ENCODE data around the gene CDH1. TPM values are rescaled to one million over a fixed set of nuclear protein-coding genes. Genes with fewer than 3 reads are reported as not detected.

The CDH1 gene
- total RNA-seq, 3 donors from 2014 or later (not counting 1 experiment from before 2014, with no cell fraction given), result 0.50 TPM; not detected in 2

- H3K9me3 ChIP-seq (ENCODE audit: control insufficient read depth, insufficient read depth, low read length), result no peaks in the 10 kb centered on the region
- H3K4me3 Mint-ChIP-seq, result no peak overlapping the region
- no peak for DNase-seq
- no peaks in the 10 kb centered on the region for H3K4me1 Mint-ChIP-seq
- no peak overlapping the region for H3K27ac Mint-ChIP-seq
- H3K27ac ChIP-seq (ENCODE audit: low read length), result no peak overlapping the region
- no peaks in the 10 kb centered on the region for H3K27me3 Mint-ChIP-seq (ENCODE audit: low read depth in 2 of 2)
- H3K27me3 ChIP-seq (ENCODE audit: control insufficient read depth, insufficient read depth, low read length), result no peaks in the 10 kb centered on the region
- H3K36me3 Mint-ChIP-seq, result no peaks in the 10 kb centered on the region
- no peaks in the 10 kb centered on the region for H3K36me3 ChIP-seq (ENCODE audit: control insufficient read depth, insufficient read depth, low read length)
- H3K9me3 Mint-ChIP-seq, result no peaks in the 10 kb centered on the region
- intact Hi-C loops (cut with micrococcal nuclease), result no loop called here
- ATAC-seq, result no peak
- H3K4me1 ChIP-seq (ENCODE audit: control insufficient read depth, insufficient read depth, low read length), result no peaks in the 10 kb centered on the region
- WGBS (ENCODE audit: insufficient coverage), result 64% methylated on average over 20 of the region's 20 CpGs
- no peak for TF ChIP-seq CTCF (IDR thresholded peaks at IDR 0.05)
- H3K4me3 ChIP-seq (ENCODE audit: low read length), result no peak overlapping the region
These were observed 55.6 kb downstream of the CDH1 start for GRCh38 chr16:68792465-68793324.

GRCh38 chr16:68793401-68793857, 56.3 kb downstream of the CDH1 start:
- no peaks in the 10 kb centered on the region for H3K9me3 ChIP-seq (ENCODE audit: control insufficient read depth, insufficient read depth, low read length)
- intact Hi-C loops (cut with micrococcal nuclease), result no loop called here
- no peaks in the 10 kb centered on the region for H3K4me1 Mint-ChIP-seq
- DNase-seq, result no peak
- H3K27ac Mint-ChIP-seq, result no peak overlapping the region
- WGBS (ENCODE audit: insufficient coverage), result 84% methylated on average over 8 of the region's 8 CpGs
- H3K4me3 Mint-ChIP-seq, result no peak overlapping the region
- no peaks in the 10 kb centered on the region for H3K9me3 Mint-ChIP-seq
- H3K27me3 Mint-ChIP-seq (ENCODE audit: low read depth in 2 of 2), result no peaks in the 10 kb centered on the region
- no peaks in the 10 kb centered on the region for H3K4me1 ChIP-seq (ENCODE audit: control insufficient read depth, insufficient read depth, low read length)
- H3K4me3 ChIP-seq (ENCODE audit: low read length), result no peak overlapping the region
- no peaks in the 10 kb centered on the region for H3K27me3 ChIP-seq (ENCODE audit: control insufficient read depth, insufficient read depth, low read length)
- ATAC-seq, result no peak
- no peaks in the 10 kb centered on the region for H3K36me3 ChIP-seq (ENCODE audit: control insufficient read depth, insufficient read depth, low read length)
- H3K36me3 Mint-ChIP-seq, result no peaks in the 10 kb centered on the region
- no peak overlapping the region for H3K27ac ChIP-seq (ENCODE audit: low read length)
- TF ChIP-seq CTCF (IDR thresholded peaks at IDR 0.05), result no peak

- H3K4me1 ChIP-seq (ENCODE audit: control insufficient read depth, insufficient read depth, low read length), result no peaks in the 10 kb centered on the region
- H3K9me3 ChIP-seq (ENCODE audit: control insufficient read depth, insufficient read depth, low read length), result no peaks in the 10 kb centered on the region
- Mint-ChIP-seq H3K4me3 (no peak overlapping the region), H3K36me3 (no peaks in the 10 kb centered on the region), H3K4me1 (no peaks in the 10 kb centered on the region), H3K27ac (no peak overlapping the region), H3K9me3 (no peaks in the 10 kb centered on the region), H3K27me3 (ENCODE audit: low read depth in 2 of 2) (no peaks in the 10 kb centered on the region)
- 90% methylated on average over 2 of the region's 2 CpGs for WGBS (ENCODE audit: insufficient coverage)
- H3K27me3 ChIP-seq (ENCODE audit: control insufficient read depth, insufficient read depth, low read length), result no peaks in the 10 kb centered on the region
- DNase-seq (no peak), ATAC-seq (no peak)
- intact Hi-C loops (cut with micrococcal nuclease), result no loop called here
- H3K27ac ChIP-seq (ENCODE audit: low read length), result no peak overlapping the region
- H3K4me3 ChIP-seq (ENCODE audit: low read length), result no peak overlapping the region
- TF ChIP-seq CTCF (IDR thresholded peaks at IDR 0.05), result no peak
- H3K36me3 ChIP-seq (ENCODE audit: control insufficient read depth, insufficient read depth, low read length), result no peaks in the 10 kb centered on the region
These were observed 61.3 kb downstream of the CDH1 start for GRCh38 chr16:68798398-68798797.
